ENCODE data around the gene BPHL.
"Not testable (repeated sequence)": the region's sequence is repeated elsewhere in the genome, so short reads cannot be mapped to it uniquely, and the experiment has no call there.

BPHL gene

GRCh38 chr6:3076320-3076719 is 42.2 kb upstream of the BPHL start:
- H3K27me3 ChIP-seq (ENCODE audit: insufficient read depth, poor library complexity, severe bottlenecking): no peaks in the 10 kb centered on the region
- H3K9me3 ChIP-seq (ENCODE audit: severe bottlenecking): no peaks in the 10 kb centered on the region
- TF ChIP-seq CTCF (IDR thresholded peaks at IDR 0.05; ENCODE audit: poor library complexity, severe bottlenecking): no peak
- ATAC-seq (ENCODE audit: low read depth) (no peak), DNase-seq (ENCODE audit: low spot score) (no peak)
- H3K36me3 ChIP-seq (ENCODE audit: low read depth): peaks cover 33% of the 10 kb centered on the region
- H3K4me3 ChIP-seq (ENCODE audit: severe bottlenecking): no peak overlapping the region
- H3K27ac ChIP-seq (ENCODE audit: poor library complexity, severe bottlenecking): no peak overlapping the region
- H3K4me1 ChIP-seq (ENCODE audit: insufficient read depth, poor library complexity, severe bottlenecking): peaks cover 11% of the 10 kb centered on the region

GRCh38 chr6:3077430-3077829 is 41.1 kb upstream of the BPHL start:
- no peak for ATAC-seq (ENCODE audit: low read depth)
- no peaks in the 10 kb centered on the region for H3K27me3 ChIP-seq (ENCODE audit: insufficient read depth, poor library complexity, severe bottlenecking)

GRCh38 chr6:3078952-3079351 is 39.6 kb upstream of the BPHL start:
- Histone ChIP-seq H3K36me3 (ENCODE audit: low read depth) (peaks cover 28% of the 10 kb centered on the region), H3K4me1 (ENCODE audit: insufficient read depth, poor library complexity, severe bottlenecking) (peaks cover 11% of the 10 kb centered on the region)
- H3K4me3 ChIP-seq (ENCODE audit: severe bottlenecking); H3K27ac ChIP-seq (ENCODE audit: poor library complexity, severe bottlenecking); DNase-seq (ENCODE audit: low spot score); H3K27me3 ChIP-seq (ENCODE audit: insufficient read depth, poor library complexity, severe bottlenecking); H3K9me3 ChIP-seq (ENCODE audit: severe bottlenecking); ATAC-seq (ENCODE audit: low read depth): not testable (repeated sequence)

More at GRCh38 chr6:3077430-3077829, 41.1 kb upstream of the BPHL start:
- H3K9me3 ChIP-seq (ENCODE audit: severe bottlenecking): no peaks in the 10 kb centered on the region
- TF ChIP-seq CTCF (IDR thresholded peaks at IDR 0.05; ENCODE audit: poor library complexity, severe bottlenecking): no peak
- peaks cover 34% of the 10 kb centered on the region for H3K36me3 ChIP-seq (ENCODE audit: low read depth)
- DNase-seq (ENCODE audit: low spot score): no peak
- H3K27ac ChIP-seq (ENCODE audit: poor library complexity, severe bottlenecking): no peak overlapping the region
- H3K4me3 ChIP-seq (ENCODE audit: severe bottlenecking): no peak overlapping the region
- H3K4me1 ChIP-seq (ENCODE audit: insufficient read depth, poor library complexity, severe bottlenecking): peaks cover 11% of the 10 kb centered on the region

GRCh38 chr6:3079682-3080081 is 38.8 kb upstream of the BPHL start:
- ATAC-seq (ENCODE audit: low read depth): no peak
- Histone ChIP-seq H3K27me3 (ENCODE audit: insufficient read depth, poor library complexity, severe bottlenecking) (no peaks in the 10 kb centered on the region), H3K9me3 (ENCODE audit: severe bottlenecking) (no peaks in the 10 kb centered on the region), H3K4me1 (ENCODE audit: insufficient read depth, poor library complexity, severe bottlenecking) (peaks cover 11% of the 10 kb centered on the region), H3K4me3 (ENCODE audit: severe bottlenecking) (no peak overlapping the region), H3K27ac (ENCODE audit: poor library complexity, severe bottlenecking) (no peak overlapping the region), H3K36me3 (ENCODE audit: low read depth) (peaks cover 24% of the 10 kb centered on the region)
- TF ChIP-seq CTCF (IDR thresholded peaks at IDR 0.05; ENCODE audit: poor library complexity, severe bottlenecking): no peak
- no peak for DNase-seq (ENCODE audit: low spot score)

- DNase-seq (ENCODE audit: low spot score) (no peak), ATAC-seq (ENCODE audit: low read depth) (no peak)
- no peak for TF ChIP-seq CTCF (IDR thresholded peaks at IDR 0.05; ENCODE audit: poor library complexity, severe bottlenecking)
- Histone ChIP-seq H3K27ac (ENCODE audit: poor library complexity, severe bottlenecking) (no peak overlapping the region), H3K4me3 (ENCODE audit: severe bottlenecking) (no peak overlapping the region), H3K27me3 (ENCODE audit: insufficient read depth, poor library complexity, severe bottlenecking) (no peaks in the 10 kb centered on the region), H3K36me3 (ENCODE audit: low read depth) (peaks cover 34% of the 10 kb centered on the region), H3K4me1 (ENCODE audit: insufficient read depth, poor library complexity, severe bottlenecking) (no peaks in the 10 kb centered on the region), H3K9me3 (ENCODE audit: severe bottlenecking) (no peaks in the 10 kb centered on the region)
Measured at GRCh38 chr6:3081960-3082359, 36.6 kb upstream of the BPHL start.

All from RWPE2 (cell line).